Measurements from ENCODE around the gene SDF2. TPM values are rescaled to one million over a fixed set of nuclear protein-coding genes. Genes with fewer than 3 reads are reported as not detected.
A peak's percentile ranks its signal among the peaks of the same experiment; 100 is the strongest.

SDF2 gene
- total RNA-seq, 3 donors from 2014 or later: 55.0 to 67.5 (median 56.3) TPM

GRCh38 chr17:28648698-28649097 lies 13.0 kb downstream of the SDF2 start:
- TF ChIP-seq CTCF (IDR thresholded peaks at IDR 0.05): no peak
- Histone ChIP-seq H3K4me1 (ENCODE audit: low read depth) (peaks cover 27% of the 10 kb centered on the region), H3K36me3 (ENCODE audit: low read depth) (no peaks in the 10 kb centered on the region), H3K4me3 (no peak overlapping the region), H3K9me3 (no peaks in the 10 kb centered on the region)
- no peak for ATAC-seq
- intact Hi-C loops (cut with DNase I, micrococcal nuclease): no loop called here
- DNase-seq: no peak

- intact Hi-C loops (cut with DNase I, micrococcal nuclease): no loop called here
- Histone ChIP-seq H3K4me3 (no peak overlapping the region), H3K36me3 (ENCODE audit: low read depth) (peaks cover 10% of the 10 kb centered on the region)
These were observed 15.5 kb downstream of the SDF2 start for GRCh38 chr17:28646039-28646754.

GRCh38 chr17:28645576-28645939 lies 16.1 kb downstream of the SDF2 start:
- no peak for TF ChIP-seq CTCF (IDR thresholded peaks at IDR 0.05)
- H3K9me3 ChIP-seq: no peaks in the 10 kb centered on the region
- peaks cover 12% of the 10 kb centered on the region for H3K36me3 ChIP-seq (ENCODE audit: low read depth)
- ATAC-seq: peak; percentile 1
- peaks cover 35% of the 10 kb centered on the region for H3K4me1 ChIP-seq (ENCODE audit: low read depth)
- peak overlapping the region; percentile 92 for H3K4me3 ChIP-seq
- peak in 2 of 3 donors; percentile 40 to 45 for DNase-seq
- intact Hi-C loops (cut with DNase I, micrococcal nuclease): no loop called here

More at GRCh38 chr17:28646039-28646754, 15.5 kb downstream of the SDF2 start:
- Histone ChIP-seq H3K9me3 (no peaks in the 10 kb centered on the region), H3K4me1 (ENCODE audit: low read depth) (peaks cover 35% of the 10 kb centered on the region)
- no peak for TF ChIP-seq CTCF (IDR thresholded peaks at IDR 0.05)
- DNase-seq (peak in 2 of 3 donors; percentile 43 to 46), ATAC-seq (peak; percentile 44)

GRCh38 chr17:28644787-28645575 lies 16.7 kb downstream of the SDF2 start, which contains the start of gene BLTP2:
Gene BLTP2 (minus strand): TSS chr17:28645158. CDS start chr17:28645056, 102 bp downstream.
- H3K36me3 ChIP-seq (ENCODE audit: low read depth): peaks cover 12% of the 10 kb centered on the region
- TF ChIP-seq CTCF (IDR thresholded peaks at IDR 0.05): no peak
- DNase-seq: peak; percentile 95 to 99 (median 98)
- ATAC-seq: peak; percentile 96
- H3K4me1 ChIP-seq (ENCODE audit: low read depth): peaks cover 35% of the 10 kb centered on the region
- intact Hi-C loops (cut with DNase I, micrococcal nuclease): no loop called here
- peak within 1 kb of the TSS; percentile 92 for H3K4me3 ChIP-seq
- no peaks in the 10 kb centered on the region for H3K9me3 ChIP-seq

- H3K4me1 ChIP-seq (ENCODE audit: low read depth): peaks cover 35% of the 10 kb centered on the region
- peak; percentile 28 for TF ChIP-seq CTCF (IDR thresholded peaks at IDR 0.05)
- H3K4me3 ChIP-seq: peak overlapping the region; percentile 92
- H3K36me3 ChIP-seq (ENCODE audit: low read depth): peaks cover 13% of the 10 kb centered on the region
- intact Hi-C loops (cut with DNase I, micrococcal nuclease): no loop called here
- DNase-seq: peak; percentile 58 to 68 (median 63)
- peak; percentile 12 for ATAC-seq
- H3K9me3 ChIP-seq: no peaks in the 10 kb centered on the region
These were observed 17.5 kb downstream of the SDF2 start for GRCh38 chr17:28643983-28644786.

Data from mucosa of descending colon (tissue), 3 donors.